Daoy (cell line): ENCODE data around the gene NPB. TPM values are rescaled to one million over a fixed set of nuclear protein-coding genes. Genes with fewer than 3 reads are reported as not detected.

ENCODE experiments used
- DNase-seq: peaks from one replicate; pipeline ENCODE4 v3.0.0-alpha.2; 2015; ENCODE audit warnings: low read depth
- total RNA-seq: library from RNA; depleted of rRNA; stranded (reverse); fragments of >200 nt; shearing (Covaris generic); gene quantifications from 2 replicates; pipeline ENCODE4 v1.2.3, GENCODE V29; 2014

Gene NPB
- total RNA-seq, 1 experiment from 2014 or later, result 0.97 TPM

DNA sequence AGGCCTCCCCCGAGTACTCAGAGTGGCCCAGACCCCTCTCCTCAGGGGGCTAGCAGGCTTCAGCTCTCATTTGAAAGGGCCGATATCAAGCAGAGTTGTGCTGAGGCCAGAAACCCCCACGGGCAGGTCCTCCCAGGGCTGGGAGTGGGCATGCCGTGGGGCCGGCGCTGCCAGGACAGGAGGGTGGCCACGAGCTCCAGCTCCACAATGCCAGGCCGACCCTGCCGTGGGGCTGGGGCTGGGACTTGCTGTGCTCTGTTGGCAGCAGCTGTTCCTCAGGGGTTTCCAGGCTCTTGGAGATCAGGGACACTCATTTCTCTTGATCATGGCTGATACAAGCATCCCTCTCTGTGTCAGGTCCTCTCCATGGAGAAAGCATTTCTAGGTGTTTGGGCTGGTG, 3.2 kb upstream of the NPB start:
- DNase-seq, result no peak

DNA sequence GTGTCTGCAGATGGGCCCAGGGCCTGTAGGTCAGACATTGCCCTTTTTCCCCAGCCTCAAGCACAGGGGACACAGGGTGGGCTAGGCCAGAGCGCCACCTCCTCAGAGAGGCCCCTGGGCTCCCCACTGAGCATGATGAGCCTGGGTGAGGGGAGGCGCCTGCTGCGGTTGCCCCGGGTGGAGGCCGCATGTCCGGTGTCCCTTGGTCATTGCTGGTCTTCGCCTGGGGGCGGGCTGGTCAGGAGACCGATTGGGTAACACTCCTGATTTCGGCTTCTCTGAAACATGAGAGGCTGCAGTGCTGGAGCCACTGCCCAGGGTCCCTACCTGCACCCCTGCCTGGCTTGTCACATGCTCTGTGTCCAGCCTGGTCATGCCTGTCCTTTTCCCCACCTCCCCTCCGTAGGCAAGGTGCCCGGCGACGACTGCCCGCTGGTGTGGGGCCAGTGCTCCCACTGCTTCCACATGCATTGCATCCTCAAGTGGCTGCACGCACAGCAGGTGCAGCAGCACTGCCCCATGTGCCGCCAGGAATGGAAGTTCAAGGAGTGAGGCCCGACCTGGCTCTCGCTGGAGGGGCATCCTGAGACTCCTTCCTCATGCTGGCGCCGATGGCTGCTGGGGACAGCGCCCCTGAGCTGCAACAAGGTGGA, 2.4 kb upstream of the NPB start:
- no peak for DNase-seq

DNA sequence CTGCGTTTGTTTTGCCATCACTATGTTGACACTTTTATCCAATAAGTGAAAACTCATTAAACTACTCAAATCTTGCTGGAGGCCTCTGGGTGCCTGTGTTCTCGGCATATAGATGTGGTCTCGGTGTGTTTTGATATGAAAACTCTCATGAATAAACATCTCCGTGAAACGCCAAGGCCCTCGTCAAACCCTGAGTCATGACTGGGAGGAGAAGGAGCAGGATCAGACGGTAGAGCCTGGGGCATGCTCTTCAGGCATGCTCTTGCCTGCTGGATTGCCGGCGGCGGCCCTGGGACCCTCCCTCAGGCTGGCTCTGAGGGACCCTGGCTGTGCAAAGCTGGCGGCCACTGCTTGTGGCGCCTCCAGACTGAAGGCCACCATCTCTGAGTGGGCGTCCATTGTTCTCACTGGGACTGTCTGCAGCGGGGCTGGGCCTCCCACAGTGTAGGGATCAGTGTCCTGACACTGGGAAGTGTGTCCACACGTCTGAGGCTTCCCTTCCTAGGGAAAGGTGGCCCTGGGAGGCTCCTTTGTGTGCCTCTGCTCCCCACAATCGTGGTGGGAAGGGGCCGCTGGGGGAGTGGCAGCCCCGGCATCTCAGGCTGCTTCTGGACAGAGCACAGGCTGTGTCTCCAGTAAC, 1.7 kb upstream of the NPB start:
- DNase-seq, result no peak

DNA sequence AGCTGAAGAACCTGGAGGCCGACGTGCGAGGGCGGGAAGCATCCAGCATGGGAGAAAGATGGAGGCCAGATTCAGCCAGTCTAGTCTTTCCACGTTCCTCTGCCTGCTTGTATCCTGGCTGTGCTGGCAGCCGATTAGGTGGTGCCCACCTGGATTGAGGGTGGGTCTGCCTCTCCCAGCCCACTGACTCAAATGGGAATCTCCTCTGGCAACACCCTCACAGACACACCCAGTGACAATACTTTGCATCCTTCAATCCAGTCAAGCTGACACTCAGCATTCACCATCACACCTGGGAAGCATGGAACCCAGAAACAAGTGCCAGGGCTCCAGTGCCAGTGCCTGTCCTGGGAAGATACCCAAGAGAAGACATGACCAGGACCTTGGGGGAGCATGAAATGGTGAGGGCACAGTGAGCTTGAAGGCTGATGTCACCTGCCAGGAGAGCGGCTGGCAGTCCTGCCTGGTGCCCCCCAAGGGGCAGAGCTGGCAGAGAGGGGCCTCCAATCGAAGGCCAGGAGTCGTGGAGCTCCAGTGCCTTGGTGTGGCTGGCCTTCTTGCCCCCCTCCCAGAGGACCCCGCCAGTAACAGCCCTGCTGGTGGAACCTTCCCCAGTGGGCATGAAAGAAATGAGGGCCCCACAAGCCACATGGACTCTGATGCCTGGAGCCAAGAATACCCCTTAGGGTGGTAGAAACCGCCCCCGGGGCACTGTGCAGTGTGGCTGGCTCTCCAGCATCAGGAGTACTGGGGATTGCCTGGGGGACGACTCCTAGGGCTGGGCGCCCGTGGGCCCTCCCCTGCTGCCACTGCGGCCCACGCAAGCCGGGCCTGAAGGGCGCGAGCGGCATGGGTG, 643 bp upstream of the NPB start:
- no peak for DNase-seq

DNA sequence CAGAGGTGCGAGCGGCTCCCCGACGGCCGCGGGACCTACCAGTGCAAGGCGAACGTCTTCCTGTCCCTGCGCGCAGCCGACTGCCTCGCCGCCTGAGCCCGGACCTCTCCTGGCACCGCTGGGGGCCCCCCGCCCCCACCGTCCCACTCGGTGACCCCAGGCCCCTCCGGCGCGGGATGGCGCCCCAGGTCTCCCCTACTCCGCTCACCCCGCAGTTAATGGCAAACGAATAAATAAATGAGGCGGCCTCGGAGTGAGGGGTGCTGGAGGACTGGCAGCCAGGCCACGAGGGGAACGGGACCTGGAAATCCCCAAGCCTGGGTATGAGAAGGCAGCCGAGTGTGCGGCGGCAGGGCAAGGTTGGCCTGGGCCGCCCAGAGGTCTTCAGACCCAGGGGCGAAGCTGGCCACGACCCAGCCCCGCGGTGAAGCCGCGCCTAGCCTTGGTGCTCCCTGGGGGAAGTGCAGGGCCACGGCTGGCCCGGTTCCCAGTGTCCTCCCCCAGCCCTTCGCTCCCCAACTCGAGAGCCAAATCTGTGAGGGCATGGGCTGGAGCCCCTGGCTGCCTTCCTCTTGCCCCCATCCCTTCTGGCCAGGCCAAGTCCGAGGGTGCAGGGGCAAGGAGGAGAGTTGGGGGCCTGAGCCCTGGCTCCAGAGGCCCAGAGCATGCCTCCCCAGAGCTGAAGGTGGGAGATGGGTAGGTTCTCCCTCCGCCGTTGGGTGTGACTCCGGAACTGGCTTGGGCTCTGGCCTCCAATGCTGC, 796 bp downstream of the NPB start:
- no peak for DNase-seq

DNA sequence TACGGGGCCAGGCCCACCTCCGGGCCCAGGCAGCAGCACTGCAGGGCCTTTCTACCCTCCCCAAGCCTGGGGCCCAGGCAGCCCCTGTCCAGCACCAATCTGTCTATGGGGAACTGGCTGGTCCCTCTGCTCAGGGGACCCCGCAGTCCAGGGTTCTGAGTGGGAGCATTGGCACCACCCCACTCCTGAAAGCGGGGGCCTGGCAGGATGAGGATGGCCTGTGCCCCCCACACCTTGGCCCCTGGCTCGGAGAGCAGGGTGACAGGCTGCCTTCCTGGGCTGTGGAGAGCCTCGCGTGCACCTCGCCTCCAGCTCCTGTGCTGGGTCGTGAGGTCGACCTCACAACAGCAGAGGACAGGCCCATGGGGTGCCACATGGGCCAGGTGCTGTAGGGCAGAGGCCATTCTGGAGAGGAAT, 1.4 kb downstream of the NPB start:
- DNase-seq, result no peak

DNA sequence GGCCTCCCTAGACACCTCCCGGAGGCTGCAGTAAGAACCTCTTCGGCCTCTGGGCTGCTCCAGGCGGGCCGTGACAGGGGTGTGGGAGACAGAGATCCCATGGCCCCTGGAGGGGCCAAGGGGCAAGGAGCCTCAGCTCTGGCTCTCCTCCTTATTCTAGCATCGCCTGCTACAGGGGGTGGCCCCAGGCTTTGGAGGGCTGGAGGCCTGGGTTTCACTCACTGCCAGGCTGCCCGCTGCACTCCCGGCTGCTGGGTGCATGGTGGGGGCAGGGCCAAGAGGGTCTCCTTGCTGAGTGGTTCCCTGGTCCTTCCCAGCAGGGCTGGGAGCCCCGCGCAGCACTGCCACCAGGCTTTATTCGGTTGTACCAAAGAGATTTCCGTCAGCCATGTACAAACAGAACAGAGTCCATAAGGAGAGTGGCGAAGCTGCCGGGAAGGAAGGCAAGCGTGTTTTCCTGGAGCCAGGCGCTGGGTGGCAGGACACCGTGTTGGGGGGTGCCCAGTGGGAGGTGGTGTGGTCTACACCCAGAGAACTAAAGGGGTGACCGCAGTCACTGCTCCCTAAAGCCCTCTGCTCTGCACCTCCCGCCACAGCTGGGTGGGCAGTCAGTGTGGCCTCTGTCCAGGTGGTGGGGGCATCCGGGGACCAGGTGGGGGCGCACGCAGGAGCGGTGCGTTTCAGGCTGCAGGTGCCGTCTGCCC, 2.0 kb downstream of the NPB start:
- DNase-seq, result no peak

DNA sequence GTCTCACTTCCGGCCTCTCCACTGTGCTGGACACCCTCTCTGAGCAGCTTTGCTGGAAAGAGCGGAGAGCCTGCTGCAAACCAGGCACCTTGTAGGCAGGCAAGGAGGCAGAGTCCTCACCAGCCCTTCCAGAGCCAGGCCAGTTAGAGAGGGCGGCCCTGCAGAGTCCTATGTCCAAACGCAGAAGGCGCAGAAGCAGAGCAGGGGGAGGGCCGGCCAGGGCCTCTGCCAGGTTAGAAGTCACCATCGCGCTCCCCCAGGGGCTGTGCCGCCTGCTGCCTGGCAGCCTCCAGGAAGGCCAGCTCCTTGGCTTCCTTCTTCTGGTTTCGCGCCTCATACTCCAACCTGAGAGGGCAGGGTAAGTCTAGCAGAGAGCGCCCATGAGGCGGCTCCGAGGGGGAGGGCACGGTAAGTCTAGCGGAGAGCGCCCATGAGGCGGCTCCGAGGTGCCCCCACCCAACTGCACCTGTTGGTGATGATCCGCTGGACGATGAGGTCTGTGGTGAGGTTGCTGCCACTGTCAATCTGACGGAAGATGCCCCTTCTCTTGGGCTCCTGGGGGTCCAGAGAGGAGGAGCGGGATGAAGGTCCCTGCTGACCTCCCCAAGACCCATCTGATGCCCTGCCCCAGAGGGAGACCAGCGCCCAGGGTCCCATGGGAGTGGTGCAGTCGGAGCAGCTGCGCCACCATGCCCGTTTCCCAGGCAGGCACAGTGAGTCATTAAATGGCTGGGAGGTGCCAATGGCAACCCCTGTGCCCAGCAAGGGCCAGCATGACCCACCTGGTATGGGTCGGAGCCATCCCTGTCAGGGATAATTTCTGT, 2.8 kb downstream of the NPB start:
- no peak for DNase-seq

DNA sequence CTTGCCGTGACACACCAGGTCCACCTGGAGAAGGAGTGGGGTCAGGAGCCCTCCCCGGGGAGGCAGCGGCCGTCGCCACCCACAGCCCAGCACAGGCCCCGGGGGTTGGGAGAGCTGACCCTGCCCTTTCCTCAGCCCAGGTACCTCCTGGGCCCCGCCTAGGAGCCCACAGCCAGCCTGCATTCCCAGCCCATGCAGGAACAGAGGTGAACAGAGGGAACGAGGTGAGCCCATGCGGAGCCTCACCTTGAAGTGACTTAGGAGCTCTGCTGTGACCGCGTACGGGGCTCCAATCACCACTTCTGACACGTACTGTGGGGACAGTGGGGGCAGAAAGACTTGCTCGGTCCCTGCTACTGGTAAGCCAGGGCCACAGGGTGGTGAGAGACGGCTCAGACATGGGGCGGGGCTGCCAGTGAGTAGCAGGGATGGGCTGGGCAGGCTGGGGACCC, 3.4 kb downstream of the NPB start:
- DNase-seq, result no peak

DNA sequence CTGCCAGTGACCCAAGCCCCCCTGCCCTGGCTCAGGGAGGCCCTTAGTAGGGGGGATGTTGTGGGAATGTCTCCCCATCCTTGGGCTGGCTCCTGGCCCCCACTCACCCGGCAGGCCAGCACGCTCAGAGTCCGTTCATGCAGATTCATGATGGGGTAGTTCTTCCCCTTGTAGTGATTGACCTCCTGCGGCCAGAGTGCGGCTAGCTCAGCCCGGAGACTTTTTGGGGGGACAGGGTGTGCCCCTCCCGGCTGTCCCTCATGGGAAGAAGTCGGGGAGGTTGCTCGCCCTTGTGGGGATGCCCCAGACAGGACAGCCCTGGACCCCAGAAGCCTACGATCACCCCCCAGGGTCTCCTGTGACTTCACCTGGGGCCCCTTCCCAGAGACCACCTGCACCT, 4.0 kb downstream of the NPB start:
- DNase-seq, result no peak

DNA sequence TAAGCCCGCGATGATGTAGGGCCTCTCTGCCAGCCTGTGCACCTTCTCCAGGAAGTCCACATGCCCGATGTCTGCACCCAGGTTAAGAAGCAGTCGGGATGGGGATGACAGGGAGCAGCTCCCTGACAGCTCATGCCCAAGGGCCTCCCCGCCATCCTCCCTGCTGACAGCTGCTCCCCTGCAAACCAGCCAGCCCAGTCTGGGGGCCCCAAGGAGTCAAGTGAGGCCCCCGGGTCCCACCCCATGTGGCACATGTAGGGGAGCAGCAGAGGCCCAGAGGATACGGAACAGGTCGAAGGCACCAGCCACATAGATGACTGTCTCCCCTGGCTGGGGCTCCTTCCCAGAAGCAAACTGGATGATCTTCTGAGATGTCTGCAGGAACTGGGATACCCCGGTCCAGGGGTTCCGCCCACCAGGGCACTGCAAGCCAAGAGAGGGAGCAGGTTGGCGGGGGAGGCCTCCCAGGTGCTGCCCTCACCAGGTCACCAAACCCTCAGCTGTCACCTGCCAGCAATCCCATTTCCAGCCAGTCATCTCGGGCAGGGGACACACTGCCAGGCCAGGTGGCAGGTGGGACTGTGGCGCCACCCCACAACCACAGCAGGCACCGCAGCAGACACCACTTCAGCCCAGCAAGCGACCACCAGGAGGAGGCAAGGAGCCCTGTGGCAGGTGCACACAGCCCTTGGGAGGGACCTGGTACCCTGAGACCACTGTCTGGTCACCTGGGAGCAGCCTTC, 4.6 kb downstream of the NPB start:
- DNase-seq, result no peak

DNA sequence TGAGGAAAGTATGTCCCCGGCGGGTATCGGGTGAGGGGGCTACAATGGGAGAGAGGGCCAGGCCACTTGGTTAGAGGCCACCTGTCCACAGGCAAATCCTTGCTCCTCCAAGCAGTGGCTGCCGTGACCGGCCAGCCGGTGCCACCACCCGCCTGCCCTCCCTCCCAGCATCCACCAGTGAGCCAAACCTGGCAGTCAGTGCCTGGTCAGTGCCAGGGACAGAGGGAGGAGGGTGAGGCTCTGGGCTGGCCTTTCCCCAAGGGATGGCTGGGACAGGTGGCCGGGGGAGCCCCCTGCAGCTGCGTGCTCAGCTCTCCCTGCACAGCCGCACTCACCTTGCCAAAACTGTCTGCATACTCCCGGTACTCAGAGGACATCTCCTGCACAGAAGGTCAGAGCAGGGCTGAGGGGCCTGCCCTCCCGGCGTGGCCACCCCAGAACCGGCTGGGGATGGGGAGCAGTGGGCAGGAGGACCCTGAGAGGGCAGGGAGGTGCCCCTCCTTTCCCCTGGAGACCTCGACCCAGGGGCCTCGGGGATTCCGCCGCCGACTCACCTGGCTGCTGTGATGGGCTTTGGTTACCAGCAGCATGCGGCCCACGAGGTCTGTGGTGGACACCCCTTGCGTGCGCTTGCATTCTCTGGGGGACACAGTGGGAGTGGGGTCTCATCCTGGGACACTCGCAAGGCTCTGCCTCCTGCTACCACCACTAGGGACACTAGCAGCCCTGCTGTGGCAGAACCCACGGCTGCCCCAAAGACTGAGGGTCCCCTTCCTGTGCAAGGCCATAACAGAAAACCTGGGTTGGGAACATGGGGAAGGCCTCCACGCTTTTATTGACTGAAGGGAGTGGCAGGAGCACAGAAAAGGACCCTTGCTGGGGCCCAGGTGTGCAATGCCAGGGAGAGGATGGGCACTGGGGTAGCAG, 5.4 kb downstream of the NPB start:
- no peak for DNase-seq

DNA sequence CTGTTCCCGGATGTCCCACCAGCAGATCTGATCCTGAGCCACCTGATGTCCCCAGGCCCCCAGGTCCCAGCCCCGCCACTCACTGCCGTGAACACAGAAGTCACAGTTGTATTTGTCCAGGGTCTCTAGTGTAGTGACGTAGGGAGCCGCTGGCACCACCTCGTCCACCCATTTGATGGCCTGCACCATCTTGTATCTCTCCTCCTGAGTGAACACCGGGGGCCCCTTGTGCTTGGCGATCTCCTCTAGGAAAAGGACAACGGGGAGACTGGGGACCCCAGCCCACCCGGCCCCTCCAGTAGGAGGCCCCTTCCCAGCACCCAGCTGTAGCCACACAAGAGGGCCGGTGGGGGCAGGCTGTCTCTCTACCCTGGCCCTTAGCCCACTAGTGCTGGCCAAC, 6.8 kb downstream of the NPB start:
- DNase-seq, result no peak

DNA sequence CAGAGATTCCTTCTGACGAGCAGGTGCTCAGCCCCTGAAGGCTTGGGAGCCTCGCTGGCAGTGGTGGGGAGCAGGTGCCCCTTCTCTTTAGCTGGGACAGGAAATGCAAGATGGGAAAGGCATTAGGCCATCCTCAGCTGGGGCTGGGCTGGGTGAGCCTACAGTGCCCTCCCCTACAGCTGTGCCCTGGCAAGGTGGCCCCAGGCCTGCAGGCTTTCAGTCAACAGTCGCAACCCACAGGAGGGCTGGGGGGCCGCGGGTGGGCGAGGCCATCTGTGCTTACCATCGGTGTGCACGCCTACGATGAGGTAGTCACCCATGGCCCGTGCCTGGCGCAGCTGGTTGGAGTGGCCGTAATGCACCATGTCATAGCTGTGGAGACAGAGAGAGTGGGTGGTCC, 7.2 kb downstream of the NPB start:
- no peak for DNase-seq

DNA sequence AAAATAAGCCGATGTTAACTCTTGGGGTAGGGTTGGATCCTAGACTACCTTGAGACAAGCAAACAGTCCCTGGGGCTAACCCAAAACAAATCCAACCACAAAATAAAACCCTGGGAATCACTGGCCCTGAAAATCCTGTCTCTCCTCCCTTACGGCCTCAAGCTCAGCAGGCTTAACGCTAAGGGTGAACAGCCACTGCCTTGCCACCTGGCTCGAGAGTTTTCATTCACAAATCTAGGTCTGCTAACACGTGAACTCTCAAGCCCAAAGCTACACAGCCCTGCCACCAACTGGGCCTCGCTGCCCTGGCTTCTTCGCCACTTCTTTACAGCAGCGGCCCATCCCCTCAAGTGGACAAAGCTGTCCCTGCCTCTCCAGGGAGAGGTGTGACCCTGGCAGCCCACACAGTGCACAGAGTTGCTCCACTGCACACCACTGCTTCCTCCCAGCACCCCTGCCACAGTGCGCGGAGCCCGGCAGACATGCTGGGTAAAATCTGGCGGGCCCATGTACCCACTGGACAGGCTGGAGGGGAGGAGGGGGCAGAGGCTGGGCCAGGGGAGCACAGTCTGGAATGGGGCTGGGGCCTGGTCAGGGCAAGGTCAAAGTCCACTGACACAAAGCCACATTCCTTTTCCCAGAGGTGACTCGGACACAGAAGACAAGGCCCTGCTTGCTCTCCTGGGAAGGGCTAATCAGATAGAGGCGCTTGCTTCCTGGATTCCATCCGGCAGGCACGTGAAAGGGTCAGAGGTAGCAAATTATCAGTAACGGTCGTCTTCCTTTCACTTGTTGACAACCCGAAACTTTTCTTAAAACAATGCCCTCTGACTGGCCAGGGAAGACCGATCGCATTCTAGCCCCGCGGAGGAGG, 8.2 kb downstream of the NPB start:
- no peak for DNase-seq

DNA sequence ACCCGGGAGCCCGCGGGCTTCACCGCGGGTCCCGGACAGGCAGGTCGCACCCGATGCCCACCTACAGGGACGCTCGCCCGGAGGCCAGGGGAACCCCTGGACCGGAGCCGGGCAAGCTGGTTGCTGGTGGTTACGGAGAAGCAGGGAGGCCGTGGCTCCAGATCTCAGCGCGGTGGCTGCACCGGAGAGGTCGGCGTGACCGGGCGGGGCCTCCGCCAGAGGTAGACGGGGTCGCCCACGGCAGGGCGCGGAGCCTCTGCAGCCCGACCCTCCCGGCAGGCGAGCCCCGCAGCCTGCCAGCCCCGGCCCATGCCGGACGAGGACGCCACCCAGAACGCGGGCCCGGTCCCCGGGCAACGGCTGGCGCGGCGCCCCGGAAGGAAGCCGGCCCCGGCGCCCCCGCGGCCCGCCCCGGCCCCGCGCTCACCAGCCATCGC, 8.8 kb downstream of the NPB start:
- peak; percentile 43 for DNase-seq

DNA sequence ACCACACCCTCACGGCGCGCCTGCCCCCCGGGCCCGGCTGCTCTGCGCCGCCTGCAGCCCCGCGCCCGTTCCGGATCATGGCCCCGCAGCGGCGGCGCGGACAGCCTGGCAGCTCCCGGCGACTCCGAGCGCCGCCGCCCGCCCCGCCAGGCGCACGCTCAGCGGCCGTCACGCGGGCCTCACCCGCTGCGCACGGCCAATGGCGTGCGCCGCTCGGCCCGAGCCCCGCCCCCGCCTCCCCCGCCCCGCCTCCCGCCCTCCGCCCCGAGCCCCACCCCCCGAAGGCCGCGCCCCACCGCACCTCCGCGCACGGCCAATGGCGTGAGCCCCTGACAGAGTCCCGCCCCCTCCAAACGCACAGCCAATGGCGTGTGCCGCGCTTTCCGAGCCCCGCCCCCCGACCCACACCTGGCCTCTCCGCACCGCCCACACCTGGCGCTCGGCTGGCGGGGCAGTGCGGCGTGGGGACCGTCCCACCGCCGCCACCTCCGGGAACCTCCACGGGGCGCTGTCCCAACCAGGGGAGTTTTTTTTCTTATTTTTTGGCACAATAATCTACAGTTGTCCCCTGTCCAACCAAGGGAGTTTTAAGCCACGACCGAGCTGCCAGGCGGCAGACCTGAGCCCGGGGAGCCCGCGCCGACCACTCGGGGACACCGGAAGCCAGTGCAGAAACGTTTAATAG, 9.4 kb downstream of the NPB start, which contains the start of gene PCYT2:
TSS of gene PCYT2 (minus strand) at position 123 of the 685 bp plus-strand sequence. CDS start at position 79, 44 bp downstream.
- DNase-seq, result peak; percentile 94
